Parathyroid adenoma (tissue), 2 donors: ENCODE measurements around the gene BCKDHB.

Experiments used
- H2AFZ ChIP-seq: fragments of 300-600 bp; sonication (generic); one replicate; pipeline ENCODE4 v1.7.0; 2017; ENCODE audit warnings: antibody characterized with exemption, mild to moderate bottlenecking
- H3K27ac ChIP-seq: fragments of 300-600 bp; sonication (generic); one replicate; pipeline ENCODE4 v1.7.0; 2017
- H3K27me3 ChIP-seq: fragments of 300-600 bp; sonication (generic); one replicate; pipeline ENCODE4 v1.7.0; 2017; ENCODE audit warnings: low read length; ENCODE audit not compliant: control insufficient read depth, insufficient read depth
- H3K36me3 ChIP-seq: fragments of 300-600 bp; sonication (generic); one replicate; pipeline ENCODE4 v1.7.0; 2017; ENCODE audit warnings: low read length; ENCODE audit not compliant: control insufficient read depth, insufficient read depth
- H3K4me1 ChIP-seq: fragments of 300-600 bp; sonication (generic); one replicate; pipeline ENCODE4 v1.7.0; 2017; ENCODE audit warnings: control low read depth
- H3K4me2 ChIP-seq: fragments of 300-600 bp; sonication (generic); one replicate; pipeline ENCODE4 v1.7.0; 2017; ENCODE audit warnings: low read length
- H3K4me3 ChIP-seq: fragments of 300-600 bp; sonication (generic); one replicate; pipeline ENCODE4 v1.7.0; 2017; ENCODE audit warnings: low read depth, low read length
- H3K79me2 ChIP-seq: fragments of 300-600 bp; sonication (generic); one replicate; pipeline ENCODE4 v1.7.0; 2017; ENCODE audit warnings: control low read depth
- H3K9ac ChIP-seq: fragments of 300-600 bp; sonication (generic); one replicate; pipeline ENCODE4 v1.7.0; 2017; ENCODE audit warnings: mild to moderate bottlenecking
- H3K9me3 ChIP-seq: fragments of 300-600 bp; sonication (generic); one replicate; pipeline ENCODE4 v1.7.0; 2017; ENCODE audit warnings: low read length; ENCODE audit not compliant: control insufficient read depth
- CTCF ChIP-seq: fragments of 300-600 bp; sonication (generic); IDR thresholded peaks from one replicate; pipeline ENCODE4 v1.7.0; 2017; ENCODE audit warnings: antibody characterized with exemption, mild to moderate bottlenecking
- donor health status: primary hyperparathyroidism.

Gene BCKDHB

DNA sequence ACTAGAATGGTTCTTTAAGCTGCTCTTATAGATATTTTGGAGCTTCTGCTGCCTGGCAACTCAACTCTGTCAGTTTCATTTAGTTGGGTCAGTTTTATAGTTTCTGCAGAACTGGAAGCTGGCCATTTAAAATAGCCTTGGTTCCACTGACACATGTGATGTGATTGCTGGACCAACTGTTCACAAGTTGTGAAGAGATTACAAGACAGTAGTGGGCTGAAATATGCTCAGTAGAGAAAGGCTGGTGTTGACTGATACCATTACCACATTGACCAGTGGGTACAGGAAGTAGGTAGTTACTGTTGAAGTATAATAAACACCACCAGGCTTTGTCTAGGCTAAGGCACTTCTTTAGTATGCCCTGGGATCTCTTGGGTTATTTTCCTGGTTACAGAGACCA is 39.0 kb downstream of the BCKDHB start:
- Histone ChIP-seq H3K27me3 (no peaks in the 10 kb centered on the region), H3K4me1 (peaks cover 10% of the 10 kb centered on the region), H3K36me3 (no peaks in the 10 kb centered on the region), H3K9ac (no peak overlapping the region), H3K4me2 (no peak overlapping the region), H3K9me3 (no peaks in the 10 kb centered on the region), H3K79me2 (no peaks in the 10 kb centered on the region), H2AFZ (no peak overlapping the region), H3K4me3 (no peak overlapping the region), H3K27ac (no peak overlapping the region)
- TF ChIP-seq CTCF, result no peak

GRCh38 chr6:80145921-80146320 is 39.5 kb downstream of the BCKDHB start:
- TF ChIP-seq CTCF, result no peak
- Histone ChIP-seq H3K27me3 (no peaks in the 10 kb centered on the region), H3K4me3 (no peak overlapping the region), H3K9me3 (no peaks in the 10 kb centered on the region), H3K4me2 (no peak overlapping the region), H3K4me1 (peaks cover 10% of the 10 kb centered on the region), H2AFZ (no peak overlapping the region), H3K9ac (no peak overlapping the region), H3K27ac (no peak overlapping the region), H3K79me2 (no peaks in the 10 kb centered on the region), H3K36me3 (no peaks in the 10 kb centered on the region)

GRCh38 chr6:80148220-80148619 is 41.7 kb downstream of the BCKDHB start:
- no peak overlapping the region for H3K4me3 ChIP-seq
- no peak overlapping the region for H2AFZ ChIP-seq
- no peaks in the 10 kb centered on the region for H3K36me3 ChIP-seq
- TF ChIP-seq CTCF, result no peak
- no peak overlapping the region for H3K9ac ChIP-seq
- no peak overlapping the region for H3K27ac ChIP-seq
- no peak overlapping the region for H3K4me2 ChIP-seq
- H3K4me1 ChIP-seq, result peaks cover 7% of the 10 kb centered on the region
- H3K9me3 ChIP-seq, result no peaks in the 10 kb centered on the region
- H3K79me2 ChIP-seq, result peaks cover 2% of the 10 kb centered on the region
- H3K27me3 ChIP-seq, result no peaks in the 10 kb centered on the region

DNA sequence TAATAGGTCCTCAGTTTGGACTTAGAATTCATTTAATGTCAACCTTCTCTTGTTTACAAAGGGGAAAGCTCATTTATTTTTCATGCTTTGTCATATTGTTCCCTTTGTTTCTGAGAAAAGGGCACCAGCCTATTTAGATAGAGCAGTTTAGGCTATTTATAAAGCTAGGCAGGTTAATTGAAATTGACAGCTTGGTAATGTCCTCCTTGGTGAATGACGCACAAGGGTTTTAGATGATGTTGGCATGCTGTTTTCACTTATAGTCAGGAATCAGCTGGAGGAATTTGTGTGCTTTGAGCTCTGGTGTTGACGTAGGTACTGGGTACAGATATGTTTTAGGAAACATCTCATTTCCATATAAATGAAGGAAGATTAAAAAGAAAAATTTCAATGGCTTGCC is 45.2 kb downstream of the BCKDHB start:
- no peak overlapping the region for H3K4me3 ChIP-seq
- H3K9me3 ChIP-seq, result no peaks in the 10 kb centered on the region
- no peaks in the 10 kb centered on the region for H3K4me1 ChIP-seq
- no peak overlapping the region for H2AFZ ChIP-seq
- peaks cover 2% of the 10 kb centered on the region for H3K79me2 ChIP-seq
- H3K27me3 ChIP-seq, result no peaks in the 10 kb centered on the region
- no peak overlapping the region for H3K27ac ChIP-seq
- H3K9ac ChIP-seq, result no peak overlapping the region
- no peak overlapping the region for H3K4me2 ChIP-seq
- TF ChIP-seq CTCF, result no peak
- no peaks in the 10 kb centered on the region for H3K36me3 ChIP-seq

DNA sequence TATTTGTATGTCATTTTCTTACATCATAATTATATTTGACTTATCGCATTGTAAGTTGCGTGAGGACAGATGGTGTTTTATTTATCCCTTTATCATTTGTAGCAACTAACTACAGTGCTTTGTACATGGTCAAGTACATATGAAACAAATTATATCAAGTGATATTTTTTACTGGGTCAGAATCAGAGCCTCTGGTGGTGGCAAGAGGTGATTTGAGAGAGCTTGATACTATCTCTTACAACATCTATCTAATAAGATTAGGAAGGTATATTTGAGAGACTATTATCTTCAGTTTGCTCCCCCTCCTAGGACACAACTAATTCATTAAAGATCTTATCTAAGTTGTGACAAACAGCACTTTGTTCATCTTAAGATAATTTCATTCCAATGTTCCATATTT is 47.7 kb downstream of the BCKDHB start:
- no peaks in the 10 kb centered on the region for H3K27me3 ChIP-seq
- no peak overlapping the region for H3K4me2 ChIP-seq
- no peak overlapping the region for H3K27ac ChIP-seq
- no peak overlapping the region for H3K9ac ChIP-seq
- H3K4me1 ChIP-seq, result no peaks in the 10 kb centered on the region
- no peaks in the 10 kb centered on the region for H3K9me3 ChIP-seq
- no peak overlapping the region for H3K4me3 ChIP-seq
- peaks cover 2% of the 10 kb centered on the region for H3K79me2 ChIP-seq
- H2AFZ ChIP-seq, result no peak overlapping the region
- TF ChIP-seq CTCF, result no peak
- H3K36me3 ChIP-seq, result no peaks in the 10 kb centered on the region
